HUDEP-2 (cell line): ENCODE measurements around the gene ITGAD.
"Not testable (repeated sequence)": the region's sequence is repeated elsewhere in the genome, so short reads cannot be mapped to it uniquely, and the experiment has no call there.

Source experiments
- DNase-seq, 76 experiments: peaks; one replicate each; lab custom pipeline; 2025; ENCODE audit not compliant: unreplicated experiment in 76 of 76; lab: John Stamatoyannopoulos, UW

Gene ITGAD

GRCh38 chr16:31402687-31403086 lies 9.6 kb downstream of the ITGAD start:
- no peak for DNase-seq

- no peak for DNase-seq
Observed at GRCh38 chr16:31403590-31404352, 10.6 kb downstream of the ITGAD start.

- DNase-seq = peak in 1 of 76 experiments; percentile 1
Observed at GRCh38 chr16:31404353-31405064, 11.4 kb downstream of the ITGAD start.

- DNase-seq = no peak
Observed at GRCh38 chr16:31407406-31407805, 14.3 kb downstream of the ITGAD start.

GRCh38 chr16:31409433-31409832 lies 16.3 kb downstream of the ITGAD start:
- no peak for DNase-seq

- DNase-seq = no peak
Observed at GRCh38 chr16:31410082-31410481, 16.9 kb downstream of the ITGAD start.

GRCh38 chr16:31411024-31411844 lies 18.1 kb downstream of the ITGAD start:
- no peak for DNase-seq

- no peak for DNase-seq
Observed at GRCh38 chr16:31412750-31413149, 19.6 kb downstream of the ITGAD start.

- DNase-seq = no peak
Observed at GRCh38 chr16:31413381-31413780, 20.2 kb downstream of the ITGAD start.

- DNase-seq = no peak
Observed at GRCh38 chr16:31413943-31414342, 20.8 kb downstream of the ITGAD start.

GRCh38 chr16:31414706-31415105 lies 21.6 kb downstream of the ITGAD start:
- DNase-seq = no peak

- no peak for DNase-seq
Observed at GRCh38 chr16:31416371-31416770, 23.2 kb downstream of the ITGAD start.

GRCh38 chr16:31417036-31417435 lies 23.9 kb downstream of the ITGAD start:
- DNase-seq = not testable (repeated sequence)

GRCh38 chr16:31417916-31418315 lies 24.8 kb downstream of the ITGAD start:
- DNase-seq = no peak

- DNase-seq = no peak
Observed at GRCh38 chr16:31420037-31420436, 26.9 kb downstream of the ITGAD start.

GRCh38 chr16:31421587-31421986 lies 28.5 kb downstream of the ITGAD start:
- DNase-seq = no peak

GRCh38 chr16:31423241-31423640 lies 30.1 kb downstream of the ITGAD start:
- DNase-seq = no peak

GRCh38 chr16:31423801-31424200 lies 30.7 kb downstream of the ITGAD start:
- no peak for DNase-seq

GRCh38 chr16:31427441-31428278 lies 34.5 kb downstream of the ITGAD start:
- peak in 44 of 76 experiments; percentile 6 to 58 (median 34) for DNase-seq

- DNase-seq = no peak
Observed at GRCh38 chr16:31428279-31428597, 35.1 kb downstream of the ITGAD start, which contains the start of gene COX6A2. TSS of gene COX6A2 (minus strand) at chr16:31428360. CDS start at chr16:31428325, 35 bp downstream.
